ENCODE data around the gene FCGR1A.
"Not testable (repeated sequence)": the region's sequence is repeated elsewhere in the genome, so short reads cannot be mapped to it uniquely, and the experiment has no call there.

Gene FCGR1A

DNA sequence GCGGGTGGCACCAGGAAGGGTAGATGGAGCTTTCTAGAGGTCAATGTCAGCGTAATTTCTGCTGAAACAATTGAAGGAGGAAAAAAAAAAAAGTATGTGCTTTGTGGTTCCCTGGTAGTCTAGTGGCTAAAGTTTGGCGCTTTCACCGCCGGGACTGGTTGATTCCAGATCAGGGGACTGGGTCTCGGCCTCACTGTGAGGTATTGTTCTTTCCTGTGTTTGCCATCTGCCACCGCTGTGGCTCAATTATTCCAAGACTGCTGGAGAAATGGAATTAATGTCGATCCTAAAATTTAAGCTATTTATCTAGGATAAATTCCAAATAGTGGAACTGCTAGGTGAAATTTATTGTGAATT is 34.4 kb upstream of the FCGR1A start:
- H2BK120ac ChIP-seq (ENCODE audit: low read depth, low read length); H2BK5ac ChIP-seq (ENCODE audit: low read depth, low read length, poor library complexity, severe bottlenecking): not testable (repeated sequence)

DNA sequence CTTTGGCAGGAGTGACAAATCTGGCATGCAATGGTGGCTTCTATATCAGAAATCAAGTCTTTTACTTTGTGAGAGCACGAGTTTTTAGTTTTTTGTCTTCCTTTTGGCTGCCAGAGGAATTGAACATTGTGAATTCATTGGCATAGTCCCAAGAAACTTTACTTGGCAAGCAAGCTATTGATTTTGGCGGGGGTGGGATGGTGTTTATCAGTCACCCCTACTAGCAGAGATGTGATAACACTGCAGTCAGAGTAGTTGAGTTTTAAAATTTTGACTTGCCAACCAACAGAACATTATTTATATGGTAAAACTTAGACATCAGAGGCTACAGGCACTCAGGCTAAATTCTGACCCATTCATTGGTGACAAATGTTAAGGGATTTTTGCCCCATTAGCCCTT is 31.9 kb upstream of the FCGR1A start:
- H3K18ac ChIP-seq (ENCODE audit: low read depth in 1 of 2, low read length in 2 of 2); H3K9ac ChIP-seq (ENCODE audit: low read length); H4K91ac ChIP-seq (ENCODE audit: low read length); H2BK12ac ChIP-seq (ENCODE audit: low read length in 2 of 2); H3K36me3 ChIP-seq (ENCODE audit: control insufficient read depth in 1 of 2, insufficient read depth in 2 of 2, low read depth in 1 of 2, low read length in 2 of 2); H3K27me3 ChIP-seq (ENCODE audit: control insufficient read depth in 1 of 2, insufficient read depth in 1 of 2, low read length in 2 of 2); H2AFZ ChIP-seq (ENCODE audit: low read depth, low read length); H3K9me3 ChIP-seq (ENCODE audit: control insufficient read depth, low read length); H3K79me1 ChIP-seq (replicated peaks; ENCODE audit: low read length, poor library complexity, severe bottlenecking); H2BK120ac ChIP-seq (ENCODE audit: low read depth, low read length); H4K8ac ChIP-seq (ENCODE audit: low read length); H3K4me3 ChIP-seq (ENCODE audit: insufficient read depth in 1 of 2, low read depth in 1 of 2, low read length in 2 of 2); H3K4ac ChIP-seq (ENCODE audit: low read depth in 1 of 2, low read length in 2 of 2); H3K23ac ChIP-seq (ENCODE audit: low read length in 2 of 2); H2AK5ac ChIP-seq (ENCODE audit: low read length, severe bottlenecking); H3K4me1 ChIP-seq (ENCODE audit: control insufficient read depth, insufficient read depth, low read depth, low read length); H3K4me2 ChIP-seq (ENCODE audit: low read length, poor library complexity, severe bottlenecking); H2BK5ac ChIP-seq (ENCODE audit: low read depth, low read length, poor library complexity, severe bottlenecking); H3K14ac ChIP-seq (ENCODE audit: low read length in 2 of 2); H2BK15ac ChIP-seq (ENCODE audit: low read depth, poor library complexity, severe bottlenecking); DNase-seq; H3K27ac ChIP-seq (ENCODE audit: low read length, poor library complexity, severe bottlenecking): not testable (repeated sequence)
- no CpG with 5 or more reads among the region's 2 CpGs for WGBS

More for the DNA sequence above, 34.4 kb upstream of the FCGR1A start:
- not testable (repeated sequence) for H4K8ac ChIP-seq (ENCODE audit: low read length); H3K14ac ChIP-seq (ENCODE audit: low read length in 2 of 2); H2AK5ac ChIP-seq (ENCODE audit: low read length, severe bottlenecking); H3K9ac ChIP-seq (ENCODE audit: low read length); H2BK15ac ChIP-seq (ENCODE audit: low read depth, poor library complexity, severe bottlenecking); H2AFZ ChIP-seq (ENCODE audit: low read depth, low read length); H3K9me3 ChIP-seq (ENCODE audit: control insufficient read depth, low read length); H2BK12ac ChIP-seq (ENCODE audit: low read length in 2 of 2); H3K4ac ChIP-seq (ENCODE audit: low read depth in 1 of 2, low read length in 2 of 2); H3K23ac ChIP-seq (ENCODE audit: low read length in 2 of 2); H3K18ac ChIP-seq (ENCODE audit: low read depth in 1 of 2, low read length in 2 of 2); DNase-seq; H3K27me3 ChIP-seq (ENCODE audit: control insufficient read depth in 1 of 2, insufficient read depth in 1 of 2, low read length in 2 of 2); H3K4me1 ChIP-seq (ENCODE audit: control insufficient read depth, insufficient read depth, low read depth, low read length); H3K79me1 ChIP-seq (replicated peaks; ENCODE audit: low read length, poor library complexity, severe bottlenecking); H4K91ac ChIP-seq (ENCODE audit: low read length); H3K36me3 ChIP-seq (ENCODE audit: control insufficient read depth in 1 of 2, insufficient read depth in 2 of 2, low read depth in 1 of 2, low read length in 2 of 2); H3K4me2 ChIP-seq (ENCODE audit: low read length, poor library complexity, severe bottlenecking); H3K27ac ChIP-seq (ENCODE audit: low read length, poor library complexity, severe bottlenecking); H3K4me3 ChIP-seq (ENCODE audit: insufficient read depth in 1 of 2, low read depth in 1 of 2, low read length in 2 of 2)
- WGBS = 11% methylated on average over 6 of the region's 8 CpGs

DNA sequence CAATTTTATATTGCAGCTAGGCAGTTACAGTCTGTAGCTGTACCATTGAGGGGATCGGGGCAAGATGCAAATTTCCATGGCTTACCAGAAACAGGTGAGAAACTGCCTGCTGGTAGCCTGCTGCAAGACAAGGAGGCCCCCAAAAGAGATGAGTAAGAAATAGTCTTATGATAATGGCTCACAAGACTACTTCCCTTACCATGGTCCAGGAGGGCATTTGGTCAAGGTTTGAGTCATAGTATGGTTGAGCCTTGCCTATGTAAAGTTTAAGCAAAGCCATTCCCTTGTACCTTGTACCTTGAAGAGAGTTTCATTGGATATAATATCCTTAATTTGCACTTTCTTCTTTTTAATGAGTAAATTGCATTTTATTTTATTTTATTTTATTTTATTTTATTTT is 30.3 kb upstream of the FCGR1A start:
- not testable (repeated sequence) for H2AK5ac ChIP-seq (ENCODE audit: low read length, severe bottlenecking); H3K4me3 ChIP-seq (ENCODE audit: insufficient read depth in 1 of 2, low read depth in 1 of 2, low read length in 2 of 2); H2BK15ac ChIP-seq (ENCODE audit: low read depth, poor library complexity, severe bottlenecking); H3K4me1 ChIP-seq (ENCODE audit: control insufficient read depth, insufficient read depth, low read depth, low read length); H3K36me3 ChIP-seq (ENCODE audit: control insufficient read depth in 1 of 2, insufficient read depth in 2 of 2, low read depth in 1 of 2, low read length in 2 of 2); H3K79me1 ChIP-seq (replicated peaks; ENCODE audit: low read length, poor library complexity, severe bottlenecking); H3K4me2 ChIP-seq (ENCODE audit: low read length, poor library complexity, severe bottlenecking); H3K27me3 ChIP-seq (ENCODE audit: control insufficient read depth in 1 of 2, insufficient read depth in 1 of 2, low read length in 2 of 2); H2BK5ac ChIP-seq (ENCODE audit: low read depth, low read length, poor library complexity, severe bottlenecking); H2AFZ ChIP-seq (ENCODE audit: low read depth, low read length); H4K91ac ChIP-seq (ENCODE audit: low read length); H3K23ac ChIP-seq (ENCODE audit: low read length in 2 of 2); H2BK120ac ChIP-seq (ENCODE audit: low read depth, low read length); H3K27ac ChIP-seq (ENCODE audit: low read length, poor library complexity, severe bottlenecking); H3K4ac ChIP-seq (ENCODE audit: low read depth in 1 of 2, low read length in 2 of 2); DNase-seq; H3K9ac ChIP-seq (ENCODE audit: low read length); H3K14ac ChIP-seq (ENCODE audit: low read length in 2 of 2); H4K8ac ChIP-seq (ENCODE audit: low read length); H3K9me3 ChIP-seq (ENCODE audit: control insufficient read depth, low read length); H3K18ac ChIP-seq (ENCODE audit: low read depth in 1 of 2, low read length in 2 of 2); H2BK12ac ChIP-seq (ENCODE audit: low read length in 2 of 2)
- 89% methylated on average over 1 of the region's 1 CpG for WGBS

GRCh38 chr1:149753466-149753865 is 29.0 kb upstream of the FCGR1A start:
- H3K18ac ChIP-seq (ENCODE audit: low read depth in 1 of 2, low read length in 2 of 2); H3K4me3 ChIP-seq (ENCODE audit: insufficient read depth in 1 of 2, low read depth in 1 of 2, low read length in 2 of 2); H4K91ac ChIP-seq (ENCODE audit: low read length); H3K4ac ChIP-seq (ENCODE audit: low read depth in 1 of 2, low read length in 2 of 2); H2BK15ac ChIP-seq (ENCODE audit: low read depth, poor library complexity, severe bottlenecking); H2AK5ac ChIP-seq (ENCODE audit: low read length, severe bottlenecking); H2BK12ac ChIP-seq (ENCODE audit: low read length in 2 of 2); H3K36me3 ChIP-seq (ENCODE audit: control insufficient read depth in 1 of 2, insufficient read depth in 2 of 2, low read depth in 1 of 2, low read length in 2 of 2); H4K8ac ChIP-seq (ENCODE audit: low read length); DNase-seq; H3K23ac ChIP-seq (ENCODE audit: low read length in 2 of 2); H3K14ac ChIP-seq (ENCODE audit: low read length in 2 of 2); H2AFZ ChIP-seq (ENCODE audit: low read depth, low read length); H3K9me3 ChIP-seq (ENCODE audit: control insufficient read depth, low read length); H3K4me2 ChIP-seq (ENCODE audit: low read length, poor library complexity, severe bottlenecking); H3K27ac ChIP-seq (ENCODE audit: low read length, poor library complexity, severe bottlenecking); H3K4me1 ChIP-seq (ENCODE audit: control insufficient read depth, insufficient read depth, low read depth, low read length); H2BK5ac ChIP-seq (ENCODE audit: low read depth, low read length, poor library complexity, severe bottlenecking); H3K27me3 ChIP-seq (ENCODE audit: control insufficient read depth in 1 of 2, insufficient read depth in 1 of 2, low read length in 2 of 2); H2BK120ac ChIP-seq (ENCODE audit: low read depth, low read length); H3K9ac ChIP-seq (ENCODE audit: low read length); H3K79me1 ChIP-seq (replicated peaks; ENCODE audit: low read length, poor library complexity, severe bottlenecking): not testable (repeated sequence)
- 17% methylated on average over 1 of the region's 2 CpGs for WGBS

All from mesenchymal stem cell (in vitro differentiated cells and primary cell).